ENCODE data around the gene GREB1. TPM values are rescaled to one million over a fixed set of nuclear protein-coding genes. Genes with fewer than 3 reads are reported as not detected.

The GREB1 gene
- total RNA-seq, 1 donor from 2014 or later = 82.5 TPM

DNA sequence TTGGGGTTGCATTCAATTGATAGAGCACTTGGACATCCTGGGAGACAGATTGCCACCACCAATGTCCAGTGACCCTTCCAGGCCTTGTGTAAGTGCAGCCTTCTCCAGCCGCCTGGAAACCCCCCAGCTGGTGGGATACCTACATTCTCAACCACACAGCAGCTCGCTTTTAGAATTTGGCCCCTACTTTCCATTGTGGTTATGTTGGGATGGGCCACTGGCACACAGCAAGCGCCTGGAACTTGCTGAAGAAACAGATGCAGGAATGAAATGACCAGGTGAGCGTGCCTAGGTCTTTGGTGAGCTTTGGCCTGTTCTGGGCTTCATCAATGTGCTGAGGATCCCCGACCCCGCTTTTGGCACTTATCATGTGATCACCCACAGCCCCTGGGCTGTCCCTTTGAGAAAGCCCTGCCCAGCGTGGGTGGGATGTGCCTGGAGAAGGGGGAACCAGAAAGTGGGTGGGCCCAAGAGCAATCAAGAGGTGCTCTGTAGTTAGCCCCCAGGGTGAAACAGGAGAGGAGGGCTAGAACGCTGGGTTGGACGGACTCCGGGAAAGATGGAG is 152.1 kb downstream of the GREB1 start:
- H3K27me3 Mint-ChIP-seq = peaks cover 67% of the 10 kb centered on the region
- no peak for DNase-seq (ENCODE audit: low spot score, unreplicated experiment)
- no peak overlapping the region for H3K4me3 Mint-ChIP-seq (ENCODE audit: low read depth)
- TF ChIP-seq, protein P1, sequence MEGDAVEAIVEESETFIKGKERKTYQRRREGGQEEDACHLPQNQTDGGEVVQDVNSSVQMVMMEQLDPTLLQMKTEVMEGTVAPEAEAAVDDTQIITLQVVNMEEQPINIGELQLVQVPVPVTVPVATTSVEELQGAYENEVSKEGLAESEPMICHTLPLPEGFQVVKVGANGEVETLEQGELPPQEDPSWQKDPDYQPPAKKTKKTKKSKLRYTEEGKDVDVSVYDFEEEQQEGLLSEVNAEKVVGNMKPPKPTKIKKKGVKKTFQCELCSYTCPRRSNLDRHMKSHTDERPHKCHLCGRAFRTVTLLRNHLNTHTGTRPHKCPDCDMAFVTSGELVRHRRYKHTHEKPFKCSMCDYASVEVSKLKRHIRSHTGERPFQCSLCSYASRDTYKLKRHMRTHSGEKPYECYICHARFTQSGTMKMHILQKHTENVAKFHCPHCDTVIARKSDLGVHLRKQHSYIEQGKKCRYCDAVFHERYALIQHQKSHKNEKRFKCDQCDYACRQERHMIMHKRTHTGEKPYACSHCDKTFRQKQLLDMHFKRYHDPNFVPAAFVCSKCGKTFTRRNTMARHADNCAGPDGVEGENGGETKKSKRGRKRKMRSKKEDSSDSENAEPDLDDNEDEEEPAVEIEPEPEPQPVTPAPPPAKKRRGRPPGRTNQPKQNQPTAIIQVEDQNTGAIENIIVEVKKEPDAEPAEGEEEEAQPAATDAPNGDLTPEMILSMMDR (IDR thresholded peaks at IDR 0.05; ENCODE audit: unreplicated experiment) = no peak
- no peaks in the 10 kb centered on the region for H3K9me3 Mint-ChIP-seq (ENCODE audit: low read depth)
- H3K4me1 Mint-ChIP-seq (ENCODE audit: low read depth) = peaks cover 6% of the 10 kb centered on the region
- H3K36me3 Mint-ChIP-seq (ENCODE audit: insufficient read depth) = no peaks in the 10 kb centered on the region
- H3K27ac Mint-ChIP-seq = no peak overlapping the region

DNA sequence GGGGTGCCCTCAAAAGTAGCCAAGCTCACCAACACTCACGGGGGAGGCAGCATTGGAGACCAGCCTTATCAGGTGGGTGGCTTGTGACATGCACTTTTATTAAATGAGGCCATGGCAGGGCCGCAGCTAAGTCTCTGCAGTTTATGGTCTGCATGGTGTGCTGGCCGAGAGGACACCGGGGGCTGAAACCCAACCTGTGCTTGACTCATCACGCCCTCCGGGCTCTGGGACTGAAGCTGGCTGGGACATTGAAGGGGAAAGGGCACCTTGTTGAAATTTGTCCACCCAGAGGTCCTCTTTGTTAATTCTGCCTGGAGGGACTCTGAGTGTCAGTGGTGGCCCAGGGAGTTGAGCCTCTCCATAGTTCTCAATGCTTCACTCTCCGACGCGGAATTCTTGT is 153.9 kb downstream of the GREB1 start:
- no peak overlapping the region for H3K27ac Mint-ChIP-seq
- peaks cover 5% of the 10 kb centered on the region for H3K4me1 Mint-ChIP-seq (ENCODE audit: low read depth)
- no peak for DNase-seq (ENCODE audit: low spot score, unreplicated experiment)
- no peak overlapping the region for H3K4me3 Mint-ChIP-seq (ENCODE audit: low read depth)
- no peaks in the 10 kb centered on the region for H3K36me3 Mint-ChIP-seq (ENCODE audit: insufficient read depth)
- TF ChIP-seq, protein P1 (IDR thresholded peaks at IDR 0.05; ENCODE audit: unreplicated experiment) = no peak
- no peaks in the 10 kb centered on the region for H3K9me3 Mint-ChIP-seq (ENCODE audit: low read depth)
- H3K27me3 Mint-ChIP-seq = peaks cover 59% of the 10 kb centered on the region

DNA sequence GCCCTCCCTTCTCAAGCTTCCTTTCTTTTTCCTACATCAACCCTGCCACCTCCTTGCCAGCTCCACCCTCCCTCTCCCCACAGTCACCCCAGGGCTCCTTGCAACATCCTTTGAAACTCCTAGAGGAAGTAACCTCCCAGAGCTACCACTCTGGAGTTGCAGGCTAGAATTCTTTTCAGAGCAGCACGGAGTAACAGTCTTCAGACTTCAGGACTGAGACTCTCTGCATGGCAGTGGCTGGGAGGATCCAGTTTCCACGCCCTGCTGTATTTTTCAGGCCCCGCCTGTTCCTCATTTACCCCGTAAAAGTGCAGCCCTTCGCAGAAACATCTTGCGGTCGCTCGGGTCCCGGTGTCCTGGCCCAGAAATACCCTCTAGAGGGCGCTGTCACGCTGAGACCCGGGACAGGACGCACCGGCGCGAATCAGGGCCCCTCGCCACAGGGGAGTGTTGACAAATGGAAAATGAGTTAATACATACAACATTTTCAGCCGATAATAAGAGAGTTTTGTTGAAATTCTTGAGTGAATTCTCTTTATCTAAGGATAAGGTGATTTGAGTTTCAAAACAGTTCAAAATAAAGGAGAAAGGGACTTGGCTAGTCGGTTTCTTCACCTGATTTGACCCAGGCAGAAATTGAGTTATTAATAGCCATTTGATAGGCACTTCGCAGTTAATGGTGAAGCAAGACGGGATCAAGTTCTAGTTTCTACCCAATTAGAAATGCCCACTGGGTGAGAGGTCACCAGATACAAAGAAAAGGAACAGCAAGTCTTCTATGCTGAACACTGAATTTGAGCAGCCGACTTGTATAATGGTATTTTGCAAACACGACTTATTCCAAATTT is 154.6 kb downstream of the GREB1 start:
- H3K4me3 Mint-ChIP-seq (ENCODE audit: low read depth) = no peak overlapping the region
- TF ChIP-seq, protein P1 (IDR thresholded peaks at IDR 0.05; ENCODE audit: unreplicated experiment) = peak; percentile 93
- no peak overlapping the region for H3K27ac Mint-ChIP-seq
- peaks cover 54% of the 10 kb centered on the region for H3K27me3 Mint-ChIP-seq
- no peaks in the 10 kb centered on the region for H3K36me3 Mint-ChIP-seq (ENCODE audit: insufficient read depth)
- DNase-seq (ENCODE audit: low spot score, unreplicated experiment) = peak; percentile 65
- H3K4me1 Mint-ChIP-seq (ENCODE audit: low read depth) = peaks cover 5% of the 10 kb centered on the region
- H3K9me3 Mint-ChIP-seq (ENCODE audit: low read depth) = no peaks in the 10 kb centered on the region

DNA sequence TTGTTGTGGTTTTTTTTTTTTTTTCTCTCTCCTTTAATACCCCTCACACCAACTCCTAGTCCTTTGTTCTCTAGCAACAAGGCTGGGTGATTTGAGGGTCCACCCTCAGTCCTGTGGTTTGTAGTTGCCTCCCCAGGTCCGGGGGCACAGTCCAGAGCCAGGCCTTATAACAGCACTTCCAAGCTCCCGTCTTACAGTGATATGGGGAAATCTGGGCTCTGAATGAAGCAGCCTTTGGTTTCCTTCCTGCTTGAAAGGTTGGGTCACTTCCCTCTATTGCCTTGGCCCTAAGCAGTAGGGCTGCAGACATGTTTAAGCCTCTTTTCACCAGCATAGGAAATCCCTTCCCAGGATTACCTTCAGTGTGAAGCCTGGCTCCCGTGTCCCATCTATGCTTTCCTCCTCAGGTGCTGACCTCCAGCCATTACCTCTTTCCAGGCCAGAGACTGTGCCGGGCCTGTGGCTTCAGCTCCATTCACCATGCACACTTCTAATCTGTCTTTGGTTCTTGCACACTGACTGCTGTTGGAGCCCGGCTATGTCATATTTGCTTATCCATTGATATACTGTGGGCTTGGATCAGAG is 157.3 kb downstream of the GREB1 start:
- Mint-ChIP-seq H3K36me3 (ENCODE audit: insufficient read depth) (no peaks in the 10 kb centered on the region), H3K4me1 (ENCODE audit: low read depth) (peaks cover 5% of the 10 kb centered on the region), H3K27ac (no peak overlapping the region), H3K27me3 (peaks cover 36% of the 10 kb centered on the region), H3K4me3 (ENCODE audit: low read depth) (no peak overlapping the region), H3K9me3 (ENCODE audit: low read depth) (no peaks in the 10 kb centered on the region)
- TF ChIP-seq, protein P1 (IDR thresholded peaks at IDR 0.05; ENCODE audit: unreplicated experiment) = no peak
- DNase-seq (ENCODE audit: low spot score, unreplicated experiment) = no peak

Small RNA genes within 50 kb of the gene (microRNA-seq; reads per million reads assigned to microRNA genes)
- not detected for gene MIR4429 (ENCODE audit: borderline number of aligned reads, unreplicated experiment)

Other genes starting within 250 kb of the GREB1 start
- gene ROCK2, start 189.4 kb upstream of the GREB1 start, total RNA-seq = 41.9 and 43.8 TPM in 2 replicates
- gene E2F6, start 67.9 kb upstream of the GREB1 start, total RNA-seq = 21.4 and 22.9 TPM in 2 replicates
- gene NTSR2, start 136.2 kb downstream of the GREB1 start, total RNA-seq = not detected in 2 replicates
- gene LPIN1, start 212.6 kb downstream of the GREB1 start, total RNA-seq = 18.3 and 23.5 TPM in 2 replicates

Data from progenitor cell of endocrine pancreas (in vitro differentiated cells).